IPS-18c (cell line): ENCODE data around the gene SH3RF1.
"Not testable (repeated sequence)": the region's sequence is repeated elsewhere in the genome, so short reads cannot be mapped to it uniquely, and the experiment has no call there.

Experiments used
- H3K4me3 ChIP-seq: 2 replicates; pipeline ENCODE4 v1.7.0; 2013; ENCODE audit warnings: low read depth, mild to moderate bottlenecking, low read length, moderate library complexity; ENCODE audit not compliant: insufficient read depth
- H3K9me3 ChIP-seq: one replicate; pipeline ENCODE4 v1.6.1; 2013; ENCODE audit warnings: mild to moderate bottlenecking, low read length, moderate library complexity; ENCODE audit not compliant: control insufficient read depth, insufficient read depth

The SH3RF1 gene

GRCh38 chr4:169198167-169198566 is 72.6 kb downstream of the SH3RF1 start:
- no peaks in the 10 kb centered on the region for H3K9me3 ChIP-seq

GRCh38 chr4:169197206-169197605 is 73.5 kb downstream of the SH3RF1 start:
- not testable (repeated sequence) for H3K4me3 ChIP-seq, H3K9me3 ChIP-seq

More at GRCh38 chr4:169198167-169198566, 72.6 kb downstream of the SH3RF1 start:
- H3K4me3 ChIP-seq: no peak overlapping the region

- Histone ChIP-seq H3K4me3 (no peak overlapping the region), H3K9me3 (no peaks in the 10 kb centered on the region)
Observed at GRCh38 chr4:169195032-169195431, 75.7 kb downstream of the SH3RF1 start.

- not testable (repeated sequence) for H3K9me3 ChIP-seq, H3K4me3 ChIP-seq
Observed at GRCh38 chr4:169189968-169190367, 80.8 kb downstream of the SH3RF1 start.

GRCh38 chr4:169189372-169189771 is 81.4 kb downstream of the SH3RF1 start:
- no peak overlapping the region for H3K4me3 ChIP-seq
- H3K9me3 ChIP-seq: no peaks in the 10 kb centered on the region

GRCh38 chr4:169188204-169188603 is 82.6 kb downstream of the SH3RF1 start:
- Histone ChIP-seq H3K4me3 (no peak overlapping the region), H3K9me3 (no peaks in the 10 kb centered on the region)

- Histone ChIP-seq H3K9me3 (no peaks in the 10 kb centered on the region), H3K4me3 (no peak overlapping the region)
Observed at GRCh38 chr4:169185133-169185956, 85.4 kb downstream of the SH3RF1 start.

- Histone ChIP-seq H3K4me3 (no peak overlapping the region), H3K9me3 (no peaks in the 10 kb centered on the region)
Observed at GRCh38 chr4:169184686-169185085, 86.1 kb downstream of the SH3RF1 start.

- H3K9me3 ChIP-seq: no peaks in the 10 kb centered on the region
Observed at GRCh38 chr4:169184236-169184635, 86.5 kb downstream of the SH3RF1 start.

GRCh38 chr4:169183581-169183980 is 87.2 kb downstream of the SH3RF1 start:
- no peak overlapping the region for H3K4me3 ChIP-seq

More at GRCh38 chr4:169184236-169184635, 86.5 kb downstream of the SH3RF1 start:
- H3K4me3 ChIP-seq: no peak overlapping the region

GRCh38 chr4:169179609-169180521 is 90.9 kb downstream of the SH3RF1 start:
- H3K4me3 ChIP-seq: no peak overlapping the region

More at GRCh38 chr4:169183581-169183980, 87.2 kb downstream of the SH3RF1 start:
- no peaks in the 10 kb centered on the region for H3K9me3 ChIP-seq

GRCh38 chr4:169178092-169178491 is 92.7 kb downstream of the SH3RF1 start:
- not testable (repeated sequence) for H3K9me3 ChIP-seq, H3K4me3 ChIP-seq

More at GRCh38 chr4:169179609-169180521, 90.9 kb downstream of the SH3RF1 start:
- H3K9me3 ChIP-seq: no peaks in the 10 kb centered on the region

- Histone ChIP-seq H3K4me3 (no peak overlapping the region), H3K9me3 (no peaks in the 10 kb centered on the region)
Observed at GRCh38 chr4:169175476-169175875, 95.3 kb downstream of the SH3RF1 start.

GRCh38 chr4:169175035-169175434 is 95.7 kb downstream of the SH3RF1 start:
- Histone ChIP-seq H3K4me3 (no peak overlapping the region), H3K9me3 (no peaks in the 10 kb centered on the region)

- Histone ChIP-seq H3K9me3 (no peaks in the 10 kb centered on the region), H3K4me3 (no peak overlapping the region)
Observed at GRCh38 chr4:169174247-169174646, 96.5 kb downstream of the SH3RF1 start.

GRCh38 chr4:169167957-169168858 is 102.5 kb downstream of the SH3RF1 start:
- Histone ChIP-seq H3K4me3 (no peak overlapping the region), H3K9me3 (no peaks in the 10 kb centered on the region)
